Body of pancreas (tissue), 4 donors: ENCODE results near the gene SURF4.

Experiments
- POLR2A ChIP-seq, 3 donors: fragments of 450-650 bp; IDR thresholded peaks; one replicate each; pipeline ENCODE4 v1.6.1; 2016; ENCODE audit warnings: antibody characterized with exemption in 3 of 3, mild to moderate bottlenecking in 2 of 3
- TF ChIP-seq, protein P1 (sequence below), 7 experiments: fragments of 450-650 bp in 4 of 7; fragments of 200-600 bp in 3 of 7; sonication (generic) in 3 of 7; IDR thresholded peaks; one replicate each; pipeline ENCODE4 v1.5.1; 2016 to 2019; ENCODE audit warnings: antibody characterized with exemption in 7 of 7

DNA sequence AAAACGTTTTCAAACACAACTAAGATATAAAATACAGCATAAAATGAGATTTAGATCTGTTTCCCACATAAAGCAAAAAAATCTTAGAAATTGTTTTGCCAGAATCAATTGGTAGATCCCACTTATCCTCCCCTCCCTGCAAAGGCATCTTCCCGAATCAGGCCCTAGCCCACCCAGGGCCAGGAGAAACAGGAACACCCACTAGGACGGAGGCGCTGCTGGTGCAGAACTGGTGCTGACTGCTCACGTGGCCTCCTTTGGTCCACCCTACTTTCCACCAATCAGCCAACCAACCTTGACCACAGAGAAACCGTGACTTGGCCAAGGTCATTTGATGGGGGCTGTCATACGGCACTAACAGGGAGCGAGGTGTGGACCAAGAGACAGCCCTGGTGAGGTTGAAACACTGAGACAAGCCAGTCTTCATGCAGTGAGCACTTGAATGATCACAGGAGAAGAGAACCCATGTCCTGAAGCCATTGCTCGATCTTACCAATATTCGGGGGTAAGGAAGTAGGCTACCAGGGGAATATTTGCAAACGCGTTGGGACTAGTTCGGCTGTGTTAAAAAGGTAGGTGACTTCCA lies 14.3 kb downstream of the SURF4 start:
- TF ChIP-seq, protein P1, sequence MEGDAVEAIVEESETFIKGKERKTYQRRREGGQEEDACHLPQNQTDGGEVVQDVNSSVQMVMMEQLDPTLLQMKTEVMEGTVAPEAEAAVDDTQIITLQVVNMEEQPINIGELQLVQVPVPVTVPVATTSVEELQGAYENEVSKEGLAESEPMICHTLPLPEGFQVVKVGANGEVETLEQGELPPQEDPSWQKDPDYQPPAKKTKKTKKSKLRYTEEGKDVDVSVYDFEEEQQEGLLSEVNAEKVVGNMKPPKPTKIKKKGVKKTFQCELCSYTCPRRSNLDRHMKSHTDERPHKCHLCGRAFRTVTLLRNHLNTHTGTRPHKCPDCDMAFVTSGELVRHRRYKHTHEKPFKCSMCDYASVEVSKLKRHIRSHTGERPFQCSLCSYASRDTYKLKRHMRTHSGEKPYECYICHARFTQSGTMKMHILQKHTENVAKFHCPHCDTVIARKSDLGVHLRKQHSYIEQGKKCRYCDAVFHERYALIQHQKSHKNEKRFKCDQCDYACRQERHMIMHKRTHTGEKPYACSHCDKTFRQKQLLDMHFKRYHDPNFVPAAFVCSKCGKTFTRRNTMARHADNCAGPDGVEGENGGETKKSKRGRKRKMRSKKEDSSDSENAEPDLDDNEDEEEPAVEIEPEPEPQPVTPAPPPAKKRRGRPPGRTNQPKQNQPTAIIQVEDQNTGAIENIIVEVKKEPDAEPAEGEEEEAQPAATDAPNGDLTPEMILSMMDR (IDR thresholded peaks at IDR 0.05): no peak
- no peak for TF ChIP-seq POLR2A (IDR thresholded peaks at IDR 0.05)
